NCI-H774 (cell line): Measurements from ENCODE around the gene PSKH1.
"Not testable (repeated sequence)": the region's sequence is repeated elsewhere in the genome, so short reads cannot be mapped to it uniquely, and the experiment has no call there.

ENCODE experiments used
- DNase-seq: peaks from one replicate; lab custom pipeline; 2025; lab: John Stamatoyannopoulos, UW

Gene PSKH1

DNA sequence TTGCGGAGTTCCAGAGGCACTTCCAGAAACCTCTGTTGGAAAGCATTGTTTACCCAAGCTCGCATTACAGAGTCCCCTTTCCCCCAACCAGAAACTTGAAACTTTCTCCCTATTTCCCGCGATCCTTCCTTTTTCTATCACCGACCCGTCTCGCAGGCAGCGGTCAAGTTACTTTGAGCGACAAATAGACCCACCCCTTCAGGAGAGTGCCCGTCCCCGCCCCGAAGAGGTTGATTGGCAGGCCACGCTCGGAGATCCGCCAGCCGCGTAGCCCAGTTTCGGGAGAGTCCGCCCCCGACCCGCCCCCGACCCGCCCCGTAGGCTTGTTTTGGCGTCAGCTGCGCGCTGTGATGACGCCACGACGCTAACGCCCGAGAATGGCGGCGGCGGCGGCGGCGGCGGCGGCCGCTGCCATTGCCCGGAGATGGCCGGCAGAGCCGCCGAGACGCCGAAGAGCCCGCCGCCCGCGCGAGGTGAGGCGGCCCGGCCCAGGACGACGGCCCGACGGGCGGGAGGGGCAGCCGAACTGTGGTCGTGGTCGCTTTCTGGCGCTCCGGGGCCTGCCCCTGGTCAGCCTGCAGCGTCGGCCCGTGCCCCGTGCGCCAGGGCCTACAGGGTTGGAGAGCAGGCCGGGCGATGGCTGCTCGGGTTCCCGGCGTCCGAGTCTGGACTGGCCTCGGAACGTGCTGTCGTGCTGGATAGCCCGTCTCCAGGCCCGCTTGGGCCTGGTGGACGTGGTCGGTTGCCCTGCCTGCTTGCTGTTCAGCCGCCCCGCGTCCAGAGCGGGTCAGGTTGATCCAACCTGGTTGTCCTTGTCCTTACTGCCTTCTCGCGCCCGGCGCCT, at the start of gene PSKH1:
Gene PSKH1 (plus strand): TSS at position 356 of the 844 bp plus-strand sequence. CDS start 15,496 bp downstream, outside the sequence.
- peak; percentile 74 for DNase-seq

DNA sequence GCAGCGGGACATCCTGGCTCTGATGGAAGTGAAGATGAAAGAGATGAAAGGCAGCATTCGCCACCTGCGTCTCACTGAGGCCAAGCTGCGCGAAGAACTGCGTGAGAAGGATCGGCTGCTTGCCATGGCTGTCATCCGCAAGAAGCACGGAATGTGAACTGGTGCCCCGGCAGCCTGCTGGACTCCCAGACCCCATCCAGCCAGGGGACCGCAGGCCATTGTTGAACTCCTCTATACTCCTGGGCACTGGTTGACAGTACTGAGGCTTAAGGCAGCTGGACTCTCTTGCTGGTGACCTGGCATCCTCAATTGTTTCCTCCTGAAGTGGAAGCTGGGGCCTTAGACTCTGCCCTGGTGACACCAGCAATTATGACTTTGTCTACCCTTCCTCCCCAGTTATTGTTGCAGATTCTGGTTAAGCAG, 49.7 kb upstream of the PSKH1 start:
- DNase-seq, result no peak

DNA sequence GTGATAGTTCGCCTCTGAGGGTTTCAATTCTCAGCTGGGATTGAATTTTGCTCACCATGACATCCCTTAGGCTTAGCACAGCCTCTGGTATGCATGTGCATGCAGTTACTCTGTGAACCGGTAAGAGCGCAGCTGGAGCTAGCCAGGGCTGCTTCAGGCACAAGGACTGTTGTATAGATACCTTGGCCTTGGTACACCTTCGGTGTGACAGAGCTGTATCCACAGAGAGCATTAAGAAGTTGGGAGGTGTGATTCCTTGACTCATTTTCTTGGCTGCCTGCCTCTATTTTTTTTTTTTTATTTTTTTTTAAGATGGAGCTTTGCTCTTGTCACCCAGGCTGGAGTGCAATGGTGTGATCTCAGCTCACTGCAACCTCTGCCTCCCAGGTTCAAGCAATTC, 48.6 kb upstream of the PSKH1 start:
- DNase-seq, result no peak

DNA sequence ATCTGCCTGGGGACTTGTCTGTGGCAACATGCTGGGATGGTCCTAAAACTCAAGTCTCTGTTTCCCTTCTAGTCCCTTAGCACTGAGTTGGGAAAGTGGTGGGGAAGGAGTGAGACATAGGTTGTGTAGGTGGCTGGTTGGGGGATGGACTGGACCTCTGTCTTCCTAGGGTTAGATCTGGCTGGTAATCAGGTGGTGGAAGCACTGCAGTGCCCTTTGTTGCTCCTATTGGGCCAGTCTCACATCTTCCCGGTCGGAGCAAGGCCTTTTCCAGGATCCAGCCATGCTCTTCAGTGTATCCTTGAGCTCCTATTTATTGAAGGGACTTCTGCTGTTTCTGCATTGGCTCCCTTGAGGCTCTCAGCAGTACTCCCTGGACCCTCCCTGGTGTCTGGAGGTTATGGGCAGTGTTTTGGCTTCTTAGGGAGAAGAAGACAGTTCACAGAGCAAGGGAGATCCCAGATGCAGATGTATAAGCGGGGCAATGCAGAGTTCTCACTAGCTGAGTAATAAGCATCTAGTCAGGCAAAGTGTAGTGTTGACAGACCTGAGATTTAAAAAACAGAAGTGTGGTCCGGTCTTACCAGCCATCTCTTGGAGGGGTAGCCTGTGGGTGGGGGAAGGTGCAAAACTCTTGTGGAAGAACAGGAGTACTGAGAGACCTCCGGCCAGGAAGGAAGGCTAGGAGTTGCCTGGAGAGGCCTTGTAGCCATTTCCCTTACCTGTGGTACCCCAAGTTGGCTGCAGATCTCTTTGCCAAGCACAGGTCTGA, 47.6 kb upstream of the PSKH1 start:
- DNase-seq, result no peak

DNA sequence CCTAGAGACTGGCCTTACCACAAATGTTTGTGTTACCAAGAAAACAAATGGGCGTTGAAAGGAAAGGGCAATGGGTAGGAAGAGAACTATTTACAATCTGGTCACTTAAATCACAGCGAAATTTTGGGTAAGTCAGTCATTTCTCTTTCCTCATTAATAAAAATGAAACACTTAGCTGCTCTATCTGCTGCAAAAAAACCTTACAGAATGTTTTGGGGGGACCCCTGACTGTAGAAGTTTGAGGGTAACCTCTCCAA, 47.1 kb upstream of the PSKH1 start:
- no peak for DNase-seq

DNA sequence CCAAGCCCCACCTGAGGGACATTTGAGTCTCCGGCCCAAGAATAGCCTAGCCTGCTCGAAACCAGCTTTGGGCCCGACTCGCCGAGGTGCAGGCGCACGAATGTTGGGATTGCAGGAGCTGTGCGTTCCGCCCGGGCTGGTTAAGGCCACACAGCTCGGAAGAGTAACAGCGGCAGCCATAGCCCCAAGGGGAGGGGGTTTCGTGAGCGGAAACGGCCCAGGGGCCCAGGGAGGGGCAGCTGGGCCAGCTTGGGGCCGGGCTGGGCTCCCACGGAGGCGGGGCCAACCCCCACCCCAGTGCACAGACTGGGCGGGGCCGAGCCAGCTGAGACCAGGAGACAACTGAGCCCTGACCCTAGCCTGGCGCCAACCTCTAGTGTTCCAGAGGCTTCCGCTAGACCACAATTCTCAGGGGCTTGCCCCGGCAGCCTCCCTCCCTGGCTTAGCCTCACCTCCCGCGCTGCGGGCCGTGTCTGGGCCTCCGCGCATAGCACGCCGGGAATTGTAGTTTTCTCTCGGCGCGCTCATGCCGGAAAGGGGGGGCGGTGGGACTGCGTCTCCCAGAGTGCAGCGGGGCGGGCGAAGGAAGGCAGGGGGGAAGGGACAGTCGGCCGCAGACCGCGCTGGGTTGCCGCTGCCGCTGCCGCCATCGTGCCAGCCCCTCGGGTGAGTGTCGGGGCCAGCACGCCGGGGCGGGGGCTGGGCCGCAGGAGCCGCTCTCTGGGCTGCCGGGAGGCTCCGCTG, 46.6 kb upstream of the PSKH1 start, which contains the start of gene NUTF2:
Gene NUTF2 (plus strand): TSS at position 614 of the 744 bp plus-strand sequence. CDS start 18,198 bp downstream, outside the sequence.
- DNase-seq, result peak; percentile 78

DNA sequence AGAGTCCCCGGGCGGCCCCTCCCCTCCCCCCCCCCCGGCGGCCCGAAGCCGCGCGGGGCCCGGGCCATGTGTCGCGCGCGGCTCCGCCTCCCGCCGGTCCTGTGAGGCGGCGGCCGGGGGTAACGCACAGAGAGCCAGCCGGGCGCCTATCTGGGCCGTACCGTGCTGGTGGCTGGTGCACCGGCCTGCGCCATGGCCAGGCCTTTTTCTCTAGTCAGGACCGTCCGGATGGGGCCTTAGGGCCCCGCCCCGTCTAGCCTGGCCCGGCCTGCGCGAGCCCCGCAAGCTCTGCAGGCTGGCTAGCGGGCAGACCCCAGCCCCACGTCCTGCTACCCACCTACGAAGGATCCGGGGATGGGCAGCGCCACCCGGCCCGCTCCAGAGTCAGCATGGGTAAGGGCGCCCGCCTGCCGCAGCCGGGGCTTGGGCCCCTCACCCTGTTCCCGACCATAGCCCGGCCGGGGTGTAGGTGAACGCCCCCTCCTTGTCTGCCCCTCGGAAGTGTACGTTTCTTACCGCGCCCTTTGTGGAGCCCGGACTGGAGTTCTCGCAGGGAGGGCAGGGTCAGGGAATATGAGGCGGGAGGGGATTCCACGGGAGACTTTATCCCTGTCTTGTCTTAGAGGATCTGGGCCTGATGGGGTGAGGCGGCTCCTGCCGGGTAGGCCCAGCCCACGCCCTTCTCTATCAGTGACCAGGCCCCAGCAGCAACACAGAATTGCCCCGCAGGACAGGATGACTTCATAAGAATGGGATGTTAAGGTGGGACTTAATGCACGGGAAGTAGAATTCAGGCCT, 45.8 kb upstream of the PSKH1 start, which contains the start of gene CENPT:
Gene CENPT (minus strand): TSS at position 630 of the 798 bp plus-strand sequence. CDS start 13,834 bp downstream, outside the sequence.
- no peak for DNase-seq

DNA sequence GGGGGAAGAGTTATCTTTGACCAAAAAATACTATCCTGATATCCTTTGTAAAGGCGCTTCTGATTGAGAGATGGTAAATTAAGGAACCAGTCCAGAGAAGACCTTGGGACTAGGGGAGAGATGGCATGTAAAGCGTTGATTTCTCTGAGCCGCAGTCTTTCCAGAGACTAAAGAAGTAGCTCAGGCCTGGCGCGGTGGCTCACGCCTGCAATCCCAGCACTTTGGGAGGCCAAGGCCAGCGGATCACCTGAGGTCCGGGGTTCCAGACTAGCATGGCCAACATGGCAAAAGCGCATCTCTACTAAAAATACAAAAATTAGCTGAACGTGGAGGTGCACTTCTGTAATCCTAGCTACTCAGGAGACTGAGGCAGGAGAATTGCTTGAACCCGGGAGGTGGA, 44.9 kb upstream of the PSKH1 start:
- no peak for DNase-seq

DNA sequence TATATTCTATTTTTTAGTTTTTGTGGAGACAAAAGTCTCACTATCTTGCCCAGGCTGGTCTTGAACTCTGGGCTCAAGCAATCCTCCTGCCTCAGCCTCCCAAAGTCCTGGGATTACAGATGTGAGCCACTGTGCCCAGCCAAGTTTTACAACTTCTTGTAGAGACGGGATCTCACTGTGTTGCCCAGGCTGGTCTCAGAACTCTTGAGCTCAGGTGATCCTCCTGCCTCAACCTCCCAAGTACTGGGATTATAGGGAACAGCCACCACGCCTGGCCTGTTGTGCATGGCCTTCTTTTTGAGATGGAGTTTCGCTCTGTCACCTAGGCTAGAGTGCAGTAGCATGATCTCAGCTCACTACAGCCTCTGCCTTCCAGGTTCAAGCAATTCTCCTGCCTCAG, 39.4 kb upstream of the PSKH1 start:
- DNase-seq, result no peak

DNA sequence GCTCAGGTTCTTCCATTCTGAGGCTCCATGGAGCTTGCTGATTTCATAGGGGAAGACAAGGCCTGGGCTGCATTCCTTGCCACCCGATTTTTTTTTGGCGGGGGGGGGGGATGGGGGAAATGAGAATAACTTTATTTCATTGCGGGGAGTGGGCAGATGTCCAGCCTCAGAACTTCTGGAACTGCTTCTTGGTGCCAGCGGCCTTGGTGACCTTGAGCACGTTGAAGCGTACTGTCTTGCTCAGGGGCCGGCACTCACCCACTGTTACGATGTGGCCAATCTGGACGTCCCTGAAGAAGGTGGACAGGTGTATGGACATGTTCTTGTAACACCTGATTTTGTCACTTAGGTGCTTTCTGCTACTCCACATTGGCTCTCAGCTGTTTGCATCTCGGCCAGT, 37.3 kb upstream of the PSKH1 start:
- DNase-seq, result no peak

DNA sequence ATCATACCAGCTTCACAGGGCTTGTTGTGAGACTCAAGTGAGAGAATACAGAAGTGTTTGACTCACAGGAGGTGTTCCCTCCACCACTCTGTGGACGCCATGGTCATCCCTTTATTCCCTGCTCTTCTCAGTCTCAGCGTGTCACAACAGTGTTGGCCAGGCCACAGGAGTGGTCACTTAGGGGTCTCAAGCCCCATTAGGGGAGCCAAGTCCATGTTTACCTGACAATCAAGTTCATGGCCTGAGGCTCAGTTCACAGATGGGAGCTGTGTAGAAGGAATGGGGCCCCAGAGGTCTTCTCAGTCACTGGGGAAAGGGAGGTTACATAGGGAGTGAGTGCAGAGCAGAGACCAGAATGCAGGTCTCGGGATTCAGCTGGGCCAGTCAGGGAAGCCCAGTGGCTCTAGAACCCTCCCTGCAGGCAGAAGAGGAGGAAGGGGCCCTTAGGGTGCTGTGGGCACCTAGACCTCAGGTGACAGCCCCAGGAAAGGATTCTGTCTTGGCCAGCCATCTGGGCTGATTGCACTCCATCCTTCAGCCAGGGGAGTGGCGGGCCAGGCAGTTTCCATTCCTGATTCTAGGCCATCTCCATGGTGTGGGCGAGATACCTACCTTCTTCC, 36.0 kb upstream of the PSKH1 start:
- no peak for DNase-seq

DNA sequence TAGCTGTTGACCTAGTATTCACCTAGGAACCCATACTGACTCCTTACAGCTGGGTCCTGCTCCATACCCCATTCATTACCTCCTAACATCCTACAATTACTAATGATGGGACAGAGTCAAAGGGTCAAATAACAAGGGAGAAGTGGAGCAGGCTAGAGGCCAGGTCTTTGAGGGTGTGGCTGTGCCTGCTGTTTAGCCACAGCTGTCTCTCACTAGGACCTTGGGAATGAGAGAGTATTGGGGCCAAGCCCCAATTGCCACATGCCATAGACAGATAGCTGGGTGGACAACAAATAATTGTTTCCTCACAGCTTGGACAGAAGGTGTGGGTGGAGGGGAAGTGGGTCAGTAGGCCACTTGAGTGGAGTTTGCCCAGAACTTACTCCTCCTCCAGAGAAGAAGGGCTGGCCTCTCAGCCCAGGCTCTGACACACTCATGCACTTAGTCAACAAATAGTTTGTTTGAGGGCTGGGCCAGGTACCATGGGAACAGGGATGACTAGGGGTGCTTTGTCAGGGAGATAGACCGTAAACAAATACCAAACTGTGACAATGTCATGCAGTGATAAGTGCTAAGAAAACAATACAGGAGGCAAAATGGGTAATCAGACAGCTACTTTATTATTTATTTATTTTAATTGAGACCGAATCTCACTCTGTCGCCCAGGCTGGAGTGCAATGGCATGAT, 35.4 kb upstream of the PSKH1 start:
- DNase-seq, result peak; percentile 70

DNA sequence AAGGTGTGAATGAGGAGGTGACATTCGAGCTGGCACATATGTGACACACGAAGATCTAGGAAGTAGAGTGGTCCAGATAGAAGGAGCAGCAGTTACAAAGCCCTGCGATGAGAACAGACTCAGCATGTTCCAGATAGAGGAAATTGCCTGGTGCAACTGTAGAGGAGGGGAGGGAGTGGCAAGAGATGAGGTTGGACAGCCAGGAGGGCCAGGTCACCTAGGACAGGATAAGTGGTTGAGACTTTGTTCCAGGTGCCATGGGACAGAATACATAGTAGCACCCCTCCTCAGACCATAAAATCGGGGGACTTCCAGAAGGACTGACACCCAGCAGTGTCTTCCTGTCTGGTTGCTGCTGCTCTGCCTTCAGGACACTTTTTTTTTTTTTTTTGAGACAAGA, 34.6 kb upstream of the PSKH1 start:
- no peak for DNase-seq

DNA sequence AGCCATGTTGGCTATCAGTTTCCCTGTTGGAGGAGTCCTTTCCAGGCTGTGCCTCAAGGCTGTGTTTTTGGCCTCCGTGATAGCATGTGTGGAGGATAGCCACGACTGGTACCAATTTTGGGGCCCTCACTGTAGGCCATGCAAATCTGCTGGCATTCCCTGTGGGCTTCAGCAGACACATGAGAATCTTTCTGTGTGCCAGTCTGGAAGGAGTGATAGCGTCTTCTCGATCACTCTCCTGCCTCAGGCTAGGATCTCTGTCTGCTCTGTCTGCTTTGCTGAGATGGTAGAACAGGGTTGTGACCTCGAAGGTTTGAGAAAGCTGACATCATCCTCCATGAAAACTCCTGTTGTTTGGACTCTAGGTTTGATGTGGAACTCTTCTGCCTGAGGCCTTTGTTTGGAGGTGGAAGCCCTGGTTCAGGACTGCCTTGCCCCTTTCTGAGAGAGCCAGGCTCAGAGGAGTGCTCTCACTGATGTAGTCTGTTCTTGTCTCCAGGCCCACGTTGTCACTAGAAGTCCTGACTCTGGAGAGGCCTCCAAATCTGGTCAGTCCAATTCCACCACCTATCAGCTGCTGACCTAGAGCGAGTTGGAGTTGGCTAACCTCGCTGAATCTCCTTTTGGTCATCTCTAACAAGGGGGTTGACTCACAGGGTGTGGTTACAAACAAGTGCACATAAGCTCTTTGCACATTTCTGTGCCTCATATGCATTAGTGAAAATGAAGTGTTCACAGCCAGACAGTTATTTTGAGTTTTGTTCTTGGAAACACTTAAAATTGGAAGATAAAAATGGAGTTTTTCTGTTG, 32.3 kb upstream of the PSKH1 start:
- DNase-seq, result no peak

DNA sequence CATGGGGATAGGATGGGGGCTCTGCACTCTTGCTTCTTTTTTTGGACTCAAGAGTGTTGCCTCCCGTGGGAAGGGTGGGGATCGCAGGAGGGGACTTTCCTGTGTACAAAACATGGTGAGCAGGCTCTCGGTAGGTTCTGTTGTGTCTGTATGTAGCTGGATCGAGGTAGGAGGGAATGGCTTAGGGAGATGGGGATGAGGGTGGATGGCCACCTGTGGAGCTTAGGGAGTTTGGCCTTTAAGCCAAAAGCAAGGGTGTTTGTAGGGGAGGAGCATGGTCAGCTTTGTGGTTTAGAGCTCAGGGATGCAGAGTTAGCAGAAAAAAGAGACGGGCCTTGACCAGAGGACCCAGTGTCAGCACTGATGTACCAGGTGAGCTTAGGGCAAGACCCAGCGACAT, 31.2 kb upstream of the PSKH1 start:
- no peak for DNase-seq

DNA sequence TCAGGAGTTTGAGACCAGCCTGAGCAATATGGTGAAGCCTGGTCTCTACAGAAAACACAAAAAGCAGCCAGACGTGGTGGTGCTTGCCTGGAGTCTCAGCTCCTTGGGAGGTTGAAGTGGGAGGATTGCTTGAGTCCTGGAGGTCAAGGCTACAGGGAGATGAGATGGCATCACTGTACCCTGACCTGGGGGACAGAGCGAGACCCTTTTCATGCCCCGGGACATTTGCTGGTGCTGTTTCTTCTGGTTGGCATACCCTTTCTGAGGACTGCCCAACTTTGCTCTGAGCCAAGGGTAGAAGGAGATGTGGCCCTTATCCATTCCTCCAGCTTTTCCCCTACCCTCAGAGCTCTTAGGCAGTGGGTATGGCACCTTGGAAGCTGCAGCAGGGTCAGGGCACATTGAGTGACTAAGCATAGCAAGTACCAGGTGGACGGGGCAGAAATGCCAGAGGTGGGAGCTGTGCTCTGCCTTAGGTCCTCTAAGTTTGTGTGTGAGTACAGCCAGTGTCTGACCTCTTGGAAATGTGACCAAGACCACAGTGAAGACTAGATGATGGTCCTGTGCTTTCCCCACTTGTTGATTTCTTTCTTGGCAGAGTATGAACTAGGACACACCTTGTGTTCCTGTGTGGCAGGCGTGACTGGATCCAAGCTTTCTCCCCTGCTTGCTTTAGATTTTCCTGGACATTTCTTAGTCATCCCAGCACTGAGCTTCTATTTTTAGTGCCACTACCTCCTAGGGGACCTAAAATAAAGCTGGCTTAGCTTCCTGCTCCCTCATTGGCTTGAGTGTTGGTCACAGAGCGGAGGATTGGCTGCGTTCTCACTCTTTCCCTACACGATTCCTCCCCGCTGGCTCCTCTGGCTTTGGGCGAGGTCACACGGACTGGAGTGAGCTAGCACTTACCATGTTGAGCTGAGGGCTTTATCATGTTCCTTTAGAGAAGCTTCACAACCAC, 30.2 kb upstream of the PSKH1 start:
- no peak for DNase-seq

DNA sequence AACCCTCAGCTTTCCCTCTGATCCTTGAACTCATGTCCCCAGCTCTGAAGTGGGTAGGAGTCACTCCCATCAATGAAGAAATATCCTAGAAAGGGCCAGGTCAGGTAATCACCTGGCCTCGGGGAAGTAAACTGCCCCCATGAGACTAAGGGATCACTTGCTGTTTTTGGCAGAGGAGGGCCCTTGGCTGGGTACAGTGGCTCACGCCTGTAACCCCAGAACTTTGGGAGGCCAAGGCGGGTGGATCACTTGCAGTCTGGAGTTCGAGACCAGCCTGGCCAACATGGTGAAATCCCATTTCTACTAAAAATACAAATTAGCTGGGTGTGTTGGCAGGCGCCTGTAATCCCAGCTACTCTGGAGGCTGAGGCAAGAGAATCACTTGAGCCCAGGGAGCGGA, 29.0 kb upstream of the PSKH1 start:
- DNase-seq, result not testable (repeated sequence)

DNA sequence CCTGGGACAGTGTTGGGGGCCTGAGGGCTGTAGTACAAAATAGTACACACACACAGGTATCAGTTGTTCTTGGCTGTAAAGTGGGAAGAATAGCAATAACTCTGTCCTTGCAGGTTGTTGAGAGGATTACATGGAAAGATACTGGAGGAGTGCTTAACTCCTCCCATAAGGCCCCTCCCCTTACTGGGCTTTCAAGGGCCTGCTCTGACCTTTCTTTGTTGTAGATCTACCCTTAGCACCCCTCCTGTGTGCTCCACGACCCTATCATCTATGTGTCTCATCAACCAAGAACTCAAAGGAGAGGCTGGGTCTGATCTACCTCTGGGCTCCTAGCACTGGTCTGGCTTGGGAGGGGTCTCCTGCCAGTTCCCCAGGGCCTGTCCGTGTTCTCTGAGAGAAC, 28.5 kb upstream of the PSKH1 start:
- no peak for DNase-seq

DNA sequence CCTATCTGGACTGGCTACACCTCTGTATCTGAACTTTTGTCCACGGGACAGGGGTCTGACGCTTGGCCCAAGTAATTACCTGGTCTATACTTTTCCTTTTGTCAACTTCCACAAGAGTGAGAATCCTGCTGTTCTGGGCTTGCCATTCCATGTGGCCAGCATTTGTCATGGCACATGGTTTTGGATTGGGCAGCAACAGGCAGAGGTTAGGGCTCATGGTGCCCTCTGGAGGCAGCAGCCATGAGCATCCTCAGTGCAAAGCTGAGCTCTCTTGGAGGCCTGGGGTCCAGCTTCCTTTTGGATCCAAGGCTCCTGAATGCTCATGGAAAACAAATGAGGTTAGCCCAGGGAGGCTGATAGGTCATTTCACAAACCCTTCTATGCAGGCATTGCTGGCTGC, 27.7 kb upstream of the PSKH1 start:
- DNase-seq, result no peak
